ENCODE data around the gene ZNF609.

GRCh38 chr15:64485796-64486195 is 25.4 kb downstream of the ZNF609 start:
- TF ChIP-seq EZH2phosphoT487 (IDR thresholded peaks at IDR 0.05; ENCODE audit: insufficient read depth, low read depth) (no peak), EZH2 (IDR thresholded peaks at IDR 0.05; ENCODE audit: insufficient read depth, poor library complexity, severe bottlenecking) (no peak)
